Liver (tissue), 9 donors: ENCODE measurements around the gene PFKFB4. TPM values are rescaled to one million over a fixed set of nuclear protein-coding genes. Genes with fewer than 3 reads are reported as not detected.

Source experiments
- DNase-seq: peaks from one replicate; pipeline ENCODE4 v3.0.0-alpha.2; 2017; ENCODE audit warnings: low spot score
- H3K27ac ChIP-seq, 2 donors: one replicate each; pipeline ENCODE4 v1.7.0; 2013; ENCODE audit warnings: inconsistent platforms in 2 of 2, low read length in 2 of 2, control low read depth in 1 of 2, low read depth in 1 of 2, mild to moderate bottlenecking in 1 of 2
- H3K27me3 ChIP-seq, 4 donors: one replicate each; pipeline versions ENCODE4 v1.6.1 to v1.7.0; 2013; ENCODE audit warnings: low read length in 3 of 4, inconsistent platforms in 1 of 4, mild to moderate bottlenecking in 1 of 4, moderate library complexity in 1 of 4; ENCODE audit not compliant: control insufficient read depth in 4 of 4, insufficient read depth in 4 of 4
- H3K36me3 ChIP-seq, 4 donors: one replicate each; pipeline versions ENCODE4 v1.6.1 to v1.7.0; 2013; ENCODE audit warnings: low read length in 3 of 4, mild to moderate bottlenecking in 3 of 4, low read depth in 1 of 4, moderate library complexity in 1 of 4; ENCODE audit not compliant: control insufficient read depth in 4 of 4, insufficient read depth in 3 of 4
- H3K4me1 ChIP-seq, 4 donors: one replicate each; pipeline versions ENCODE4 v1.6.1 to v1.7.0; 2013; ENCODE audit warnings: low read length in 3 of 4, mild to moderate bottlenecking in 3 of 4, moderate library complexity in 1 of 4; ENCODE audit not compliant: control insufficient read depth in 4 of 4, insufficient read depth in 4 of 4
- H3K4me3 ChIP-seq, 3 donors: one replicate each; pipeline versions ENCODE4 v1.6.1 to v1.7.0; 2013; ENCODE audit warnings: low read length in 3 of 3, control low read depth in 1 of 3, low read depth in 1 of 3, mild to moderate bottlenecking in 1 of 3
- H3K9ac ChIP-seq, 2 donors: one replicate each; pipeline ENCODE4 v1.7.0; 2013; ENCODE audit warnings: low read length in 2 of 2, mild to moderate bottlenecking in 2 of 2, moderate library complexity in 2 of 2, control low read depth in 1 of 2, low read depth in 1 of 2
- H3K9me3 ChIP-seq, 4 donors: one replicate each; pipeline versions ENCODE4 v1.6.1 to v1.7.0; 2013; ENCODE audit warnings: low read length in 3 of 4; ENCODE audit not compliant: control insufficient read depth in 4 of 4
- ATF3 ChIP-seq: IDR thresholded peaks from 2 replicates; pipeline ENCODE4 v1.6.1; 2016; ENCODE audit warnings: antibody characterized with exemption
- CTCF ChIP-seq: fragments of 150-350 bp; IDR thresholded peaks from 2 replicates; pipeline ENCODE4 v1.5.1; 2017; ENCODE audit warnings: improper control_type of control experiment, low read depth, low read length; ENCODE audit not compliant: missing input control
- EGR1 ChIP-seq, 2 donors: IDR thresholded peaks; 2 replicates each; pipeline ENCODE4 v1.6.1; 2016 to 2018; ENCODE audit warnings: antibody characterized with exemption in 2 of 2, low read depth in 2 of 2
- HNF4A ChIP-seq, 2 donors: conservative IDR thresholded peaks; 2 replicates each; pipeline ENCODE4 v1.6.1; 2016; ENCODE audit warnings: antibody characterized with exemption in 2 of 2, mild to moderate bottlenecking in 2 of 2
- MAX ChIP-seq: IDR thresholded peaks from 2 replicates; pipeline ENCODE4 v1.6.1; 2016; ENCODE audit warnings: antibody characterized with exemption
- NR2F2 ChIP-seq: IDR thresholded peaks from 2 replicates; pipeline ENCODE4 v1.6.1; 2016; ENCODE audit warnings: antibody characterized with exemption
- RAD21 ChIP-seq, 2 donors: IDR thresholded peaks; 2 replicates each; pipeline ENCODE4 v1.6.1; 2016; ENCODE audit warnings: antibody characterized with exemption in 2 of 2, mild to moderate bottlenecking in 2 of 2
- REST ChIP-seq: IDR thresholded peaks from 2 replicates; pipeline ENCODE4 v1.6.1; 2016; ENCODE audit warnings: antibody characterized with exemption, mild to moderate bottlenecking
- RXRA ChIP-seq, 2 donors: IDR thresholded peaks; 2 replicates each; pipeline ENCODE4 v1.6.1; 2017 to 2018; ENCODE audit warnings: antibody characterized with exemption in 2 of 2, mild to moderate bottlenecking in 1 of 2
- SP1 ChIP-seq: IDR thresholded peaks from 2 replicates; pipeline ENCODE4 v1.6.1; 2018; ENCODE audit warnings: antibody characterized with exemption, mild to moderate bottlenecking
- YY1 ChIP-seq: IDR thresholded peaks from 2 replicates; pipeline ENCODE4 v1.6.1; 2016; ENCODE audit warnings: antibody characterized with exemption, mild to moderate bottlenecking
- ZBTB33 ChIP-seq: IDR thresholded peaks from 2 replicates; pipeline ENCODE4 v1.6.1; 2016; ENCODE audit warnings: antibody characterized with exemption
- WGBS: extraction: QIAGEN DNeasy Blood & Tissue Kit; methylation state at CpG from one replicate; pipeline ENCODE4 v1.1.7; 2013; 5-methylcytosine and 5-hydroxymethylcytosine counted together
- polyA plus RNA-seq, 2 donors: library from polyadenylated mRNA; stranded (reverse) in 1 of 2; unstranded in 1 of 2; fragments of 200-250 nt in 1 of 2; fragments of >200 nt in 1 of 2; fragmentation: Nextera tagmentation in 1 of 2; extraction: Ambion mirVana in 1 of 2; gene quantifications; one replicate each; pipeline versions ENCODE4 v1.2.1 to v1.2.3, GENCODE V29; 2013 to 2015
- total RNA-seq, 2 donors: library from RNA; depleted of rRNA; stranded (reverse); fragments of >200 nt; gene quantifications; one replicate each; pipeline ENCODE4 v1.2.3, GENCODE V29; 2014
- donor health status: healthy.
- donor health status: healthy.
- donor health status: healthy.
- donor health status: healthy.
- donor health status: healthy.

Gene PFKFB4
- total and polyA plus RNA-seq, 4 donors: 0.46 to 5.3 (median 1.7) TPM

- Histone ChIP-seq H3K36me3 (no peaks in the 10 kb centered on the region), H3K4me1 (peaks cover 6 to 32% (median 13%) of the 10 kb centered on the region in 4 donors), H3K27ac (no peak overlapping the region), H3K4me3 (no peak overlapping the region), H3K27me3 (no peaks in the 10 kb centered on the region), H3K9me3 (no peaks in the 10 kb centered on the region), H3K9ac (no peak overlapping the region)
- no peak for DNase-seq
- 91% methylated on average over 10 of the region's 10 CpGs for WGBS
- TF ChIP-seq EGR1 (IDR thresholded peaks at IDR 0.05; ENCODE audit: low read depth in 2 of 2) (no peak), YY1 (no peak), HNF4A (conservative IDR thresholded peaks at IDR 0.05) (no peak), ZBTB33 (no peak), CTCF (no peak), RAD21 (IDR thresholded peaks at IDR 0.05) (no peak), NR2F2 (no peak), REST (no peak), SP1 (no peak), RXRA (IDR thresholded peaks at IDR 0.05) (no peak), ATF3 (no peak), MAX (no peak)
Observed at GRCh38 chr3:48555231-48555948, 1.2 kb downstream of the PFKFB4 start.
